ENCODE results near the gene MED17. TPM values are rescaled to one million over a fixed set of nuclear protein-coding genes. Genes with fewer than 3 reads are reported as not detected.
"Not testable (repeated sequence)": the region's sequence is repeated elsewhere in the genome, so short reads cannot be mapped to it uniquely, and the experiment has no call there.

Gene MED17
- 24.3 TPM for total RNA-seq
- long read RNA-seq, full-length matches to known transcripts: 35 of 37 reads
- long read RNA-seq, partial matches to known transcripts: 0 of 37 reads
- long read RNA-seq, other reads (novel, unspliced or antisense): 2 of 37 reads

- intact Hi-C loops (cut with DNase I): loop anchor here (2.0 to 10.0 kb wide), 2 partner anchors 44 to 120 kb away; partner anchors contain the start of genes C11orf54, CEP295 and TAF1D
- peak; percentile 97 for DNase-seq (ENCODE audit: low spot score)
Measured at GRCh38 chr11:93784145-93784934, at the start of gene MED17. TSS of gene MED17 (plus strand) at chr11:93784282. CDS start at chr11:93784514, 232 bp downstream.

- no peak for DNase-seq (ENCODE audit: low spot score)
- intact Hi-C loops (cut with DNase I): no loop called here
Measured at GRCh38 chr11:93734427-93735222, 49.5 kb upstream of the MED17 start.

- DNase-seq (ENCODE audit: low spot score): no peak
- intact Hi-C loops (cut with DNase I): no loop called here
Measured at GRCh38 chr11:93735627-93736026, 48.5 kb upstream of the MED17 start.

- intact Hi-C loops (cut with DNase I): no loop called here
- DNase-seq (ENCODE audit: low spot score): no peak
Measured at GRCh38 chr11:93736129-93736528, 48.0 kb upstream of the MED17 start.

GRCh38 chr11:93737904-93738612 lies 46.0 kb upstream of the MED17 start:
- intact Hi-C loops (cut with DNase I): no loop called here
- no peak for DNase-seq (ENCODE audit: low spot score)

GRCh38 chr11:93738647-93739081 lies 45.4 kb upstream of the MED17 start:
- intact Hi-C loops (cut with DNase I): no loop called here

GRCh38 chr11:93740031-93740729 lies 43.9 kb upstream of the MED17 start:
- intact Hi-C loops (cut with DNase I): loop anchor here (2.0 kb wide), 1 partner anchor 45 kb away; the partner anchor contains the start of gene MED17
- no peak for DNase-seq (ENCODE audit: low spot score)

More at GRCh38 chr11:93738647-93739081, 45.4 kb upstream of the MED17 start:
- no peak for DNase-seq (ENCODE audit: low spot score)

GRCh38 chr11:93740730-93741093 lies 43.4 kb upstream of the MED17 start:
- intact Hi-C loops (cut with DNase I): loop anchor here (2.0 kb wide), 1 partner anchor 44 kb away; the partner anchor contains the start of gene MED17

GRCh38 chr11:93741094-93741881 lies 42.8 kb upstream of the MED17 start, which contains the start of the genes C11orf54 and TAF1D:
TSS of gene C11orf54 (plus strand) at chr11:93741672. CDS start at chr11:93747394, 5,722 bp downstream.
TSS of gene TAF1D (minus strand) at chr11:93741495. CDS start at chr11:93739304, 2,191 bp downstream.
- peak; percentile 98 for DNase-seq (ENCODE audit: low spot score)
- intact Hi-C loops (cut with DNase I): loop anchor here (2.0 kb wide), 1 partner anchor 44 kb away; the partner anchor contains the start of gene MED17

More at GRCh38 chr11:93740730-93741093, 43.4 kb upstream of the MED17 start:
- DNase-seq (ENCODE audit: low spot score): no peak

GRCh38 chr11:93741882-93742226 lies 42.2 kb upstream of the MED17 start:
- no peak for DNase-seq (ENCODE audit: low spot score)
- intact Hi-C loops (cut with DNase I): loop anchor here (2.0 kb wide), 1 partner anchor 43 kb away; the partner anchor contains the start of gene MED17

GRCh38 chr11:93743291-93743690 lies 40.8 kb upstream of the MED17 start:
- intact Hi-C loops (cut with DNase I): no loop called here
- DNase-seq (ENCODE audit: low spot score): no peak

GRCh38 chr11:93744669-93745004 lies 39.4 kb upstream of the MED17 start:
- no peak for DNase-seq (ENCODE audit: low spot score)
- intact Hi-C loops (cut with DNase I): no loop called here

- DNase-seq (ENCODE audit: low spot score); intact Hi-C loops (cut with DNase I): not testable (repeated sequence)
Measured at GRCh38 chr11:93745005-93745755, 38.9 kb upstream of the MED17 start.

- intact Hi-C loops (cut with DNase I): no loop called here
- no peak for DNase-seq (ENCODE audit: low spot score)
Measured at GRCh38 chr11:93746101-93746500, 38.0 kb upstream of the MED17 start.

GRCh38 chr11:93747122-93747521 lies 37.0 kb upstream of the MED17 start:
- no peak for DNase-seq (ENCODE audit: low spot score)
- intact Hi-C loops (cut with DNase I): no loop called here

- DNase-seq (ENCODE audit: low spot score): no peak
- intact Hi-C loops (cut with DNase I): no loop called here
Measured at GRCh38 chr11:93751001-93751400, 33.1 kb upstream of the MED17 start.

GRCh38 chr11:93753241-93753640 lies 30.8 kb upstream of the MED17 start:
- no peak for DNase-seq (ENCODE audit: low spot score)
- intact Hi-C loops (cut with DNase I): no loop called here
